Measurements from ENCODE around the gene LRRC71.
"Not testable (repeated sequence)": the region's sequence is repeated elsewhere in the genome, so short reads cannot be mapped to it uniquely, and the experiment has no call there.

LRRC71 gene

GRCh38 chr1:156923670-156924477 lies 3.4 kb downstream of the LRRC71 start:
- H3K27ac ChIP-seq: no peak overlapping the region
- TF ChIP-seq ZFX (IDR thresholded peaks at IDR 0.05; ENCODE audit: borderline replicate concordance) (no peak), CTCF (IDR thresholded peaks at IDR 0.05) (no peak)

DNA sequence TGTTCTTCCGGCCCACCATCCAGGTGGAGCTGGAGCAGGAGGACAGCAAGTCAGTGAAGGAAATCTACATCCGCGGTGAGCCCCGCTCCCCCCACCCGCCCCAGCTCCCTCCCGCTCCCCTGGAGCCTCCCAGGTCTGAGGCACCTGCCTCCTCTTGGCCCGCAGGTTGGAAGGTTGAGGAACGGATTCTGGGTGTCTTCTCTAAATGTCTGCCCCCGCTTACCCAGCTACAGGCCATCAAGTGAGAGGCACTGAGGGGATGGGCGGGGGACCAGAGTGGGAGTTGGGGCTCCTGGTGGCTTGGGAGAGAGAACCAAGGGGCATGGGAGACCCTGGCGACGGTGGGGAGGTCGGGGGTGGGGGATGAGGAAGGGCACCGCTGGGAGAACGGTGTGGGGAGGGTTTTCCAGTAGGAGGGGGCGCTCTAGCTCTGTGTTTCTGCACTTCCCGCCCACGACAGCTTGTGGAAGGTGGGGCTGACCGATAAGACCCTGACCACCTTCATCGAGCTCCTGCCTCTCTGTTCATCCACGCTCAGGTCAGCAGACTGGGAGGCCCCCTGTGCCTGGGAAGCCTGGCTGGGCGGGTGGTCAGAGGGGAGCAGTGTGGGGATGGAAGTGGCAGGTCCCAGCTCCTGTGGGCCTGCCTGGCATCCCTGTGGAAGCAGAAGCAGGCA lies 4.2 kb downstream of the LRRC71 start:
- TF ChIP-seq CTCF (IDR thresholded peaks at IDR 0.05): no peak
- no peak overlapping the region for H3K27ac ChIP-seq

DNA sequence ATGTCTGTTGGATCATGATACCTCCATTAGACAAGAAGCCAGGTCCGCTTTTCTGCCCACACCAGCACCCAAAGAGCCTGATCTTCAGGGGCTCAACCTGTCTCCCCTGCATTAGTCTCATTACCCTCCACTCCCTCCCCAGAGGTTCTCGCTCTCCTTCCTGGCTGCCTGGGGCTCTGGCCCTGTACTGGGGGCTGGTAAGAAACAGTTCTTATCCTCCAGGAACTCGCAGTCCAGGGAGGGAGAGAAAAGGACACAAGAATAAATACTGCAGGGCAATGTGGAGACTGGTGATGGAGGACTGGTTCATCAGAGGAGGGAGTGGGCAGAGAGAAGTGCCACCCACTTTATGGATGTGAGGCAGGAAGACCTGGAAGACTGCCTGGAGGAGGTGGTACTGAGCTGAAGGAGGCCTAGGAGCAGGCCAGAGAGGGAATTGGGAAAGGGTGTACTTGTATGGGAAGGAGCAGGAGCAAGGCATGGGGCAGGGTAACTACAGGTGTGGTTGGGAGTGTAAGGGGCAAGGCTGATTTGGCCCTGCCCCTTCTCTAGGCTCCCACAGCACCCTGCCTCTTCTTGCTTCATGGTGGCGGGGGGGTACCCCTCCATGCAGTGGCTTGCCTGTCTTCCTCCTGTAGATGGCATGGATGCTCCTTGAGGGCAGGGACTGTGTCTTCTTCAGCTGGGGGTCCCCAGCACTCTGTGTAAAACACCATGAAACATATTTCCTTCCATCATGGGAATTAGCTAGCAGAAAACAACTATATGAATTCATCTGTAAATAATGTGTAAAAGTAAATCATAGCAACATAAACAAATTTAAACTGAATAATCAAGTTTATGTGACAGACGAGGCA lies 5.0 kb downstream of the LRRC71 start:
- H3K27ac ChIP-seq: no peak overlapping the region
- TF ChIP-seq CTCF (IDR thresholded peaks at IDR 0.05): no peak
- no peak for TF ChIP-seq ZFX (IDR thresholded peaks at IDR 0.05; ENCODE audit: borderline replicate concordance)

DNA sequence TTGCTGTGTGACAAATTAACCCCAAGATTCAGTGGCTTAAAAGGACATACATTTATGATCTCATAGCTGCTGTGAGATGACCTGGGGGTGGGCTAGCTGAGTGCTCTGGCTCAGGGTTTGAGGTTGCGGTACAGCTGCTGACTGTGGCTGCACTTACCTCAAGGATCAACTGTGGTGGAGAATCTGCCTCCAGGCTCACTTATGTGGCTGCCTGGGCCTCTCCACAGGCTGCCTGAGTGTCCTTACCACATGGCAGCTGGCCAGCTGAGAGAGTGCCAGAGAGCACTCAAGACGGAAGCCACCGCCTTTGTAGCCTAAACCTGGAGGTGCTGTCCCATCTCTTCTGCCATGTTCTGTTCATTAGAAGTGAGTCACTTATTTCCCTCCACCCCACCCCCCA lies 5.7 kb downstream of the LRRC71 start:
- TF ChIP-seq ZFX (IDR thresholded peaks at IDR 0.05; ENCODE audit: borderline replicate concordance): no peak
- TF ChIP-seq CTCF (IDR thresholded peaks at IDR 0.05): no peak
- no peak overlapping the region for H3K27ac ChIP-seq

DNA sequence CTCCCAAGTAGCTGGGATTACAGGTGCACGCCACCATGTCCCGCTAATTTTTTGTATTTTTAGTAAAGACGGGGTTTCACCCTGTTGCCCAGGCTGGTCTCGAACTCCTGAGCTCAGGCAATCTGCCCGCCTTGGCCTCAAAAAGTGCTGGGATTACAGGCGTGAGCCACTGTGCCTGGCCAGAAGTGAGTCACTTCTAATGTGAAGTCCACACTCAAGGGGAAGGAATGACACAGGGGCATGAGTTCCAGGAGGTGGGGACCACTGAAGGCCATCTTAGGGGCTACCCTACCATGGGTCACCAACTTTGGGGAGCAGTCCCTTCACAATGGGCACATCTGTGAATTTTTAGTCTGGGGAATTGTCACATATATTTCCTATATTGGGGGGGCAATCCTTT lies 6.3 kb downstream of the LRRC71 start:
- H3K27ac ChIP-seq: not testable (repeated sequence)

DNA sequence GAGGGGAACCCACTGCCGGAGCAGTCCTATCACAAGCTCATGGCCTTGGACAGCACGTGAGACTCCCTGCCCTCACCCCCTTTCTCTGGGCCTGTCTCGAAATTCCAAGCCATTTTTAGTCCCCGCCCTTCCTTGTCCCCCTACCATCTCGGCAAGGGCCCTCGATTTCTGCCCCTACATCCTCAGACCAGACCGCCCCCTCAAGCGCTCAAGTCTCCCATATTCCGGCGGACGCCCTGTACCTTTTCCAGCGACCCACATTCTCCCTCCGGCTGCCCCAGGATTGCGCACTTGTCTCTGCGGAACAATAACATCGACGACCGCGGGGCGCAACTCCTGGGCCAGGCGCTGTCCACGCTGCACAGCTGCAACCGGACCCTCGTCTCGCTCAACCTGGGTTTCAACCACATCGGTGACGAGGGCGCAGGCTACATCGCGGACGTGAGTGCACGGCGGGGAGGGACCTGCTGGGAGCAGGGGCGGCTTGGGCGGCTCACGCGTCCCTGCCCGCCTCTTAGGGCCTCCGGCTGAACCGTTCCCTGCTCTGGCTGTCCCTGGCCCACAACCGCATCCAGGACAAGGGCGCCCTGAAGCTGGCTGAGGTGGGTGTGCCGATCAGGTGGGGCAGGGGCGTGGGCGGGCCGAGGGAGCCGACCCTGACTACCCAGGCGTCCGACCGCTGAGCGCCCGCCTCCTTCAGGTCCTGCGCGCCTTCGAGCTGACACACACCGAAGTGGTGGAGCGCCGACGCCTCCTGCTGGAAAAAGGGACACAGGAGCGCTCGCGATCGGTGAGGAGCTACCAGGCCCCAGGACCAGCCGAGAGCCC lies 7.0 kb downstream of the LRRC71 start:
- no peak overlapping the region for H3K27ac ChIP-seq
- TF ChIP-seq ZFX (IDR thresholded peaks at IDR 0.05; ENCODE audit: borderline replicate concordance) (no peak), CTCF (IDR thresholded peaks at IDR 0.05) (peak; percentile 98)

DNA sequence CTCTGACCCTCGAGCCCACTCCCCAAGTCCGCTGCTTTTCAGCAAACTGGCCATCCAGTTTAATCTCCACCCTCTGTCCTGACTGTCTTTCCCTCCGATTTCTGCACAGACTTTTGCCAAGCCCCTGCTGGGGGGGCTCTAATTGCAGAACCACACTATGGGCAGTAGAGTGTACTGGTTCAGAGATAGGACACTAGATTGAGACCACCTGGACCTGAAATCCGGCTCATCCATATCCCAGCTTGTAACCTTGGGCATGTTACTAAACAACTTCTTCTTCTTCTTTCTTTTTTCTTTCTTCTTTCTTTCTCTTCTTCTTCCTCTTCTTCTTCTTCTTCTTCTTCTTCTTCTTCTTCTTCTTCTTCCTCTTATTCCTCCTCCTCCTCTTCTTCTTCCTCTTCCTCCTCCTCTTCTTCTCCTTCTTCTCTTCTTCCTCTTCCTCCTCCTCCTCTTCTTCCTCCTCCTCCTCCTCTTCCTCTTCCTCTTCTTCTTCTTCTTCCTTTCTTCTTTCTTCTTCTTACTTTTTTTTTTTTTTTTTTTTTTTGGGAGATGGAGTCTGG lies 7.7 kb downstream of the LRRC71 start:
- no peak overlapping the region for H3K27ac ChIP-seq
- TF ChIP-seq CTCF (IDR thresholded peaks at IDR 0.05) (peak; percentile 74), ZFX (IDR thresholded peaks at IDR 0.05; ENCODE audit: borderline replicate concordance) (no peak)

Measured in 22Rv1 (cell line).